ENCODE data around the gene CCDC57. TPM values are rescaled to one million over a fixed set of nuclear protein-coding genes. Genes with fewer than 3 reads are reported as not detected.

The CCDC57 gene
- total and polyA plus RNA-seq, 9 of the 15 experiments (the other 6 are each of a cell fraction or from before 2014, with no cell fraction given) = 0.83 to 36.2 (median 13.6) TPM

DNA sequence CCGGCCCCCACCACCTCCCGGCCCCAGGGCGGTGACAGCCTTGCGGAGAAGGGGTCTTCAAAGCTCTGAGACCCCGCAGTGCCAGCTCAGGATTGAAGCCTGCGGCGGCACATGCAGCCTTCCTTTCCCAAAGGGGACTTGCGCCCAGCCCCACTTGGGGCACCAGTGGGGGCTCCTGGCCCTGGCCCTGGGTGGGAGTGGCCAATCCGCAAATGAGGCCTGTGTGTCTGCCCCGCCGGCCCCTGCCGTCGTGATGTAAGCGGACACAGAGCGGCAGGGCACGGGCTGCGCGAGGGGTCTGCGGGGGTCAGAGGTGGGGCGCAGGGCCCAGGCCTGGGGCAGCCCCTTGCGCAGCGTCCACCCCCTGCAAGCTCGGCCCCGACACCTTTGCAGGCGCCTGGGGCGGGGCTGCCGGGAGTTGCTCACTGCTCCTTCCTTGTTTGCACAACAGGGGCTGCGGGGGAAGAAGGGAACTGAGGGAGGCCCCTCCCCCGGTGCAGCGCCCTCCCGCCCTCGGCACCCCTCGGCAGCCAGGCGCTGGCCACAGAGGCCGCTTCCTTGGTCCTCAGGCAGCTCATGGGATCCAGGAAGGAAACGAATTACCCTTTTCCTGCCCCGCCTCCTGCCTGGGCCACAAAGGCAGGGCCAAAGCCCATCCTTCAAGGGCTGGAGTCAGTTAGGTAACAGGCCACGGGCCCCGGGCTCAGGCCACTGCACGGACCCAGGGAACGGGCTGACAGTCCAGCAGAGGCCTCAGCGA is 19.1 kb upstream of the CCDC57 start (continued):
- TF ChIP-seq, protein P1, sequence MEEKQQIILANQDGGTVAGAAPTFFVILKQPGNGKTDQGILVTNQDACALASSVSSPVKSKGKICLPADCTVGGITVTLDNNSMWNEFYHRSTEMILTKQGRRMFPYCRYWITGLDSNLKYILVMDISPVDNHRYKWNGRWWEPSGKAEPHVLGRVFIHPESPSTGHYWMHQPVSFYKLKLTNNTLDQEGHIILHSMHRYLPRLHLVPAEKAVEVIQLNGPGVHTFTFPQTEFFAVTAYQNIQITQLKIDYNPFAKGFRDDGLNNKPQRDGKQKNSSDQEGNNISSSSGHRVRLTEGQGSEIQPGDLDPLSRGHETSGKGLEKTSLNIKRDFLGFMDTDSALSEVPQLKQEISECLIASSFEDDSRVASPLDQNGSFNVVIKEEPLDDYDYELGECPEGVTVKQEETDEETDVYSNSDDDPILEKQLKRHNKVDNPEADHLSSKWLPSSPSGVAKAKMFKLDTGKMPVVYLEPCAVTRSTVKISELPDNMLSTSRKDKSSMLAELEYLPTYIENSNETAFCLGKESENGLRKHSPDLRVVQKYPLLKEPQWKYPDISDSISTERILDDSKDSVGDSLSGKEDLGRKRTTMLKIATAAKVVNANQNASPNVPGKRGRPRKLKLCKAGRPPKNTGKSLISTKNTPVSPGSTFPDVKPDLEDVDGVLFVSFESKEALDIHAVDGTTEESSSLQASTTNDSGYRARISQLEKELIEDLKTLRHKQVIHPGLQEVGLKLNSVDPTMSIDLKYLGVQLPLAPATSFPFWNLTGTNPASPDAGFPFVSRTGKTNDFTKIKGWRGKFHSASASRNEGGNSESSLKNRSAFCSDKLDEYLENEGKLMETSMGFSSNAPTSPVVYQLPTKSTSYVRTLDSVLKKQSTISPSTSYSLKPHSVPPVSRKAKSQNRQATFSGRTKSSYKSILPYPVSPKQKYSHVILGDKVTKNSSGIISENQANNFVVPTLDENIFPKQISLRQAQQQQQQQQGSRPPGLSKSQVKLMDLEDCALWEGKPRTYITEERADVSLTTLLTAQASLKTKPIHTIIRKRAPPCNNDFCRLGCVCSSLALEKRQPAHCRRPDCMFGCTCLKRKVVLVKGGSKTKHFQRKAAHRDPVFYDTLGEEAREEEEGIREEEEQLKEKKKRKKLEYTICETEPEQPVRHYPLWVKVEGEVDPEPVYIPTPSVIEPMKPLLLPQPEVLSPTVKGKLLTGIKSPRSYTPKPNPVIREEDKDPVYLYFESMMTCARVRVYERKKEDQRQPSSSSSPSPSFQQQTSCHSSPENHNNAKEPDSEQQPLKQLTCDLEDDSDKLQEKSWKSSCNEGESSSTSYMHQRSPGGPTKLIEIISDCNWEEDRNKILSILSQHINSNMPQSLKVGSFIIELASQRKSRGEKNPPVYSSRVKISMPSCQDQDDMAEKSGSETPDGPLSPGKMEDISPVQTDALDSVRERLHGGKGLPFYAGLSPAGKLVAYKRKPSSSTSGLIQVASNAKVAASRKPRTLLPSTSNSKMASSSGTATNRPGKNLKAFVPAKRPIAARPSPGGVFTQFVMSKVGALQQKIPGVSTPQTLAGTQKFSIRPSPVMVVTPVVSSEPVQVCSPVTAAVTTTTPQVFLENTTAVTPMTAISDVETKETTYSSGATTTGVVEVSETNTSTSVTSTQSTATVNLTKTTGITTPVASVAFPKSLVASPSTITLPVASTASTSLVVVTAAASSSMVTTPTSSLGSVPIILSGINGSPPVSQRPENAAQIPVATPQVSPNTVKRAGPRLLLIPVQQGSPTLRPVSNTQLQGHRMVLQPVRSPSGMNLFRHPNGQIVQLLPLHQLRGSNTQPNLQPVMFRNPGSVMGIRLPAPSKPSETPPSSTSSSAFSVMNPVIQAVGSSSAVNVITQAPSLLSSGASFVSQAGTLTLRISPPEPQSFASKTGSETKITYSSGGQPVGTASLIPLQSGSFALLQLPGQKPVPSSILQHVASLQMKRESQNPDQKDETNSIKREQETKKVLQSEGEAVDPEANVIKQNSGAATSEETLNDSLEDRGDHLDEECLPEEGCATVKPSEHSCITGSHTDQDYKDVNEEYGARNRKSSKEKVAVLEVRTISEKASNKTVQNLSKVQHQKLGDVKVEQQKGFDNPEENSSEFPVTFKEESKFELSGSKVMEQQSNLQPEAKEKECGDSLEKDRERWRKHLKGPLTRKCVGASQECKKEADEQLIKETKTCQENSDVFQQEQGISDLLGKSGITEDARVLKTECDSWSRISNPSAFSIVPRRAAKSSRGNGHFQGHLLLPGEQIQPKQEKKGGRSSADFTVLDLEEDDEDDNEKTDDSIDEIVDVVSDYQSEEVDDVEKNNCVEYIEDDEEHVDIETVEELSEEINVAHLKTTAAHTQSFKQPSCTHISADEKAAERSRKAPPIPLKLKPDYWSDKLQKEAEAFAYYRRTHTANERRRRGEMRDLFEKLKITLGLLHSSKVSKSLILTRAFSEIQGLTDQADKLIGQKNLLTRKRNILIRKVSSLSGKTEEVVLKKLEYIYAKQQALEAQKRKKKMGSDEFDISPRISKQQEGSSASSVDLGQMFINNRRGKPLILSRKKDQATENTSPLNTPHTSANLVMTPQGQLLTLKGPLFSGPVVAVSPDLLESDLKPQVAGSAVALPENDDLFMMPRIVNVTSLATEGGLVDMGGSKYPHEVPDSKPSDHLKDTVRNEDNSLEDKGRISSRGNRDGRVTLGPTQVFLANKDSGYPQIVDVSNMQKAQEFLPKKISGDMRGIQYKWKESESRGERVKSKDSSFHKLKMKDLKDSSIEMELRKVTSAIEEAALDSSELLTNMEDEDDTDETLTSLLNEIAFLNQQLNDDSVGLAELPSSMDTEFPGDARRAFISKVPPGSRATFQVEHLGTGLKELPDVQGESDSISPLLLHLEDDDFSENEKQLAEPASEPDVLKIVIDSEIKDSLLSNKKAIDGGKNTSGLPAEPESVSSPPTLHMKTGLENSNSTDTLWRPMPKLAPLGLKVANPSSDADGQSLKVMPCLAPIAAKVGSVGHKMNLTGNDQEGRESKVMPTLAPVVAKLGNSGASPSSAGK (IDR thresholded peaks at IDR 0.05) = peak; percentile 64; the same call in 1 of the 2 replicates
- TF ChIP-seq ZNF766 (CRISPR knock-in tag; conservative IDR thresholded peaks at IDR 0.05) (0 out of 2 replicates have a peak, but pooled peaks have one; percentile 9), ZNF699 (CRISPR knock-in tag; IDR thresholded peaks at IDR 0.05; ENCODE audit: insufficient replicate concordance) (no peak), EGR1 (conservative IDR thresholded peaks at IDR 0.05) (peak; percentile 88), ATF1 (CRISPR knock-in tag; IDR thresholded peaks at IDR 0.05) (no peak), ATF1 (tag; IDR thresholded peaks at IDR 0.05) (peak; percentile 49), SPI1 (IDR thresholded peaks at IDR 0.05; ENCODE audit: borderline replicate concordance, low read depth, low read length) (0 out of 2 replicates have a peak, but pooled peaks have one; percentile 53), NR4A1 (CRISPR knock-in tag; IDR thresholded peaks at IDR 0.05) (no peak), NR4A1 (tag; IDR thresholded peaks at IDR 0.05) (peak; percentile 73; the same call in 1 of the 2 replicates)
- TF ChIP-seq, protein P2, sequence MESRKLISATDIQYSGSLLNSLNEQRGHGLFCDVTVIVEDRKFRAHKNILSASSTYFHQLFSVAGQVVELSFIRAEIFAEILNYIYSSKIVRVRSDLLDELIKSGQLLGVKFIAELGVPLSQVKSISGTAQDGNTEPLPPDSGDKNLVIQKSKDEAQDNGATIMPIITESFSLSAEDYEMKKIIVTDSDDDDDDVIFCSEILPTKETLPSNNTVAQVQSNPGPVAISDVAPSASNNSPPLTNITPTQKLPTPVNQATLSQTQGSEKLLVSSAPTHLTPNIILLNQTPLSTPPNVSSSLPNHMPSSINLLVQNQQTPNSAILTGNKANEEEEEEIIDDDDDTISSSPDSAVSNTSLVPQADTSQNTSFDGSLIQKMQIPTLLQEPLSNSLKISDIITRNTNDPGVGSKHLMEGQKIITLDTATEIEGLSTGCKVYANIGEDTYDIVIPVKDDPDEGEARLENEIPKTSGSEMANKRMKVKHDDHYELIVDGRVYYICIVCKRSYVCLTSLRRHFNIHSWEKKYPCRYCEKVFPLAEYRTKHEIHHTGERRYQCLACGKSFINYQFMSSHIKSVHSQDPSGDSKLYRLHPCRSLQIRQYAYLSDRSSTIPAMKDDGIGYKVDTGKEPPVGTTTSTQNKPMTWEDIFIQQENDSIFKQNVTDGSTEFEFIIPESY (CRISPR knock-in tag; IDR thresholded peaks at IDR 0.05) = 0 out of 2 replicates have a peak, but pooled peaks have one; percentile 9
